HG03439 (cell line): ENCODE data around the gene IGSF21.

Source experiments
- ATAC-seq: cut with Tn5 transposase; IDR thresholded peaks from one replicate; pipeline ENCODE4 v1.9.1; 2021; ENCODE audit warnings: mild to moderate bottlenecking, moderate library complexity; ENCODE audit not compliant: unreplicated experiment

IGSF21 gene

GRCh38 chr1:18290740-18291412 is 183.3 kb downstream of the IGSF21 start:
- ATAC-seq, result no peak

GRCh38 chr1:18292531-18292930 is 184.9 kb downstream of the IGSF21 start:
- no peak for ATAC-seq

GRCh38 chr1:18293291-18293690 is 185.7 kb downstream of the IGSF21 start:
- ATAC-seq, result no peak

GRCh38 chr1:18294437-18295176 is 187.0 kb downstream of the IGSF21 start:
- ATAC-seq, result no peak

GRCh38 chr1:18297896-18298648 is 190.5 kb downstream of the IGSF21 start:
- ATAC-seq, result no peak

GRCh38 chr1:18299441-18300338 is 192.1 kb downstream of the IGSF21 start:
- ATAC-seq, result no peak

- ATAC-seq, result no peak
Measured at GRCh38 chr1:18300376-18300775, 192.8 kb downstream of the IGSF21 start.

GRCh38 chr1:18302788-18303413 is 195.3 kb downstream of the IGSF21 start:
- no peak for ATAC-seq

- ATAC-seq, result no peak
Measured at GRCh38 chr1:18304151-18304869, 196.7 kb downstream of the IGSF21 start.

GRCh38 chr1:18305182-18305795 is 197.7 kb downstream of the IGSF21 start:
- no peak for ATAC-seq

- ATAC-seq, result no peak
Measured at GRCh38 chr1:18307329-18307898, 199.8 kb downstream of the IGSF21 start.

- no peak for ATAC-seq
Measured at GRCh38 chr1:18309552-18310155, 202.1 kb downstream of the IGSF21 start.

GRCh38 chr1:18312961-18313360 is 205.4 kb downstream of the IGSF21 start:
- no peak for ATAC-seq

- ATAC-seq, result no peak
Measured at GRCh38 chr1:18313523-18313922, 205.9 kb downstream of the IGSF21 start.

GRCh38 chr1:18314399-18314798 is 206.8 kb downstream of the IGSF21 start:
- ATAC-seq, result no peak

- ATAC-seq, result no peak
Measured at GRCh38 chr1:18315449-18315848, 207.9 kb downstream of the IGSF21 start.

- no peak for ATAC-seq
Measured at GRCh38 chr1:18316764-18317163, 209.2 kb downstream of the IGSF21 start.

GRCh38 chr1:18319099-18319498 is 211.5 kb downstream of the IGSF21 start:
- no peak for ATAC-seq
